K562 (cell line): ENCODE data around the gene MXD3. TPM values are rescaled to one million over a fixed set of nuclear protein-coding genes. Genes with fewer than 3 reads are reported as not detected.

ENCODE experiments used
- ATAC-seq: fragments of 200-7000 bp; cut with Tn5 transposase; 3 replicates; pipeline ENCODE4 v1.9.1; 2020; ENCODE audit warnings: moderate library complexity
- BruUV-seq: library from RNA; stranded (reverse); fragments of 400-500 nt; replicated peaks from 2 replicates; lab custom pipeline; 2021; lab: Mats Ljungman, UMichigan
- CTCF ChIA-PET: fragments of 300-600 bp; formaldehyde crosslinking; extraction: SDS; loops from one replicate; lab custom pipeline; 2021; ENCODE audit warnings: low intra/inter-chr PET ratio; lab: Yijun Ruan, JAX
- POLR2A ChIA-PET: fragments of 300-600, 350-650 bp; sonication (Branson Sonifier 250); formaldehyde crosslinking; extraction: SDS; loops from one replicate; lab custom pipeline; 2021; ENCODE audit warnings: antibody characterized with exemption, inconsistent platforms; lab: Yijun Ruan, JAX
- DNase-seq, 4 experiments: peaks; one replicate each; pipeline versions ENCODE4 v3.0.0 to v3.0.0-alpha.2; 2011 to 2018; ENCODE audit warnings: low spot score in 3 of 4, mixed read lengths in 3 of 4; ENCODE audit errors: extremely low read depth in 1 of 4
- FAIRE-seq: peaks from 2 replicates; lab custom pipeline; 2011; peaks lifted over from hg19 to GRCh38; lab: Jason Lieb, UNC
- H2AFZ ChIP-seq: 2 replicates; pipeline ENCODE4 v1.6.0; 2011; ENCODE audit warnings: low read depth, low read length, control low read depth, inconsistent platforms
- H3K27ac ChIP-seq: fragments of 200-600 bp; 3 replicates; pipeline ENCODE4 v1.8.0; 2011; ENCODE audit warnings: low read depth, mild to moderate bottlenecking, control low read depth, inconsistent platforms, low read length, moderate library complexity, mixed read lengths; ENCODE audit errors: extremely low read depth
- H3K27me3 ChIP-seq, 2 experiments: fragments of 300-600 bp in 1 of 2; 2 replicates in 1 of 2; 3 replicates in 1 of 2; pipeline versions ENCODE4 v1.6.0 to v1.8.0; 2011; ENCODE audit warnings: inconsistent platforms in 2 of 2, low read length in 2 of 2, mild to moderate bottlenecking in 1 of 2, mixed read lengths in 1 of 2, moderate library complexity in 1 of 2; ENCODE audit not compliant: control insufficient read depth in 2 of 2, insufficient read depth in 2 of 2
- H3K36me3 ChIP-seq: fragments of 300-600 bp; 3 replicates; pipeline ENCODE4 v1.8.0; 2011; ENCODE audit warnings: mild to moderate bottlenecking, low read length, inconsistent platforms; ENCODE audit not compliant: control insufficient read depth, insufficient read depth
- H3K4me1 ChIP-seq, 2 experiments: fragments of 200-600 bp in 1 of 2; replicated peaks in 1 of 2; 2 replicates in 1 of 2; 3 replicates in 1 of 2; pipeline versions ENCODE4 v1.5.1 to v1.8.0; 2011; ENCODE audit warnings: inconsistent platforms in 2 of 2, low read length in 2 of 2, mild to moderate bottlenecking in 1 of 2, mixed read lengths in 1 of 2, moderate library complexity in 1 of 2; ENCODE audit not compliant: control insufficient read depth in 2 of 2, insufficient read depth in 2 of 2
- H3K4me2 ChIP-seq: 2 replicates; pipeline ENCODE4 v1.6.1; 2011; ENCODE audit warnings: low read length, control low read depth, inconsistent platforms, mixed read lengths; ENCODE audit not compliant: insufficient read depth
- H3K4me3 ChIP-seq: fragments of 200-600 bp; sonication (generic), shearing (Covaris generic); 2 replicates; pipeline ENCODE4 v1.5.1; 2016; ENCODE audit warnings: control low read depth, inconsistent platforms
- H3K79me2 ChIP-seq: fragments of 200-600 bp; 3 replicates; pipeline ENCODE4 v1.8.0; 2011; ENCODE audit warnings: low read length, inconsistent platforms; ENCODE audit not compliant: control insufficient read depth, insufficient read depth
- H3K9ac ChIP-seq, 2 experiments: 2 replicates each; pipeline versions ENCODE4 v1.6.0 to v1.6.1; 2011; ENCODE audit warnings: low read depth in 2 of 2, low read length in 2 of 2, control low read depth in 1 of 2, inconsistent platforms in 1 of 2, mild to moderate bottlenecking in 1 of 2, mixed read lengths in 1 of 2; ENCODE audit not compliant: insufficient read depth in 1 of 2
- H3K9me1 ChIP-seq: one replicate; pipeline ENCODE4 v1.6.0; 2011; ENCODE audit warnings: inconsistent platforms, mild to moderate bottlenecking, low read length, moderate library complexity; ENCODE audit not compliant: control insufficient read depth, insufficient read depth
- H3K9me3 ChIP-seq: replicated peaks from 2 replicates; pipeline ENCODE4 v1.5.1; 2011; ENCODE audit warnings: low read depth, low read length, inconsistent platforms; ENCODE audit not compliant: control insufficient read depth, insufficient read depth
- H4K20me1 ChIP-seq: replicated peaks from 2 replicates; pipeline ENCODE4 v1.6.1; 2011; ENCODE audit warnings: low read length, inconsistent platforms, mixed read lengths; ENCODE audit not compliant: control insufficient read depth, insufficient read depth
- ARID3A ChIP-seq: IDR thresholded peaks from 2 replicates; pipeline ENCODE4 v1.6.1; 2012; ENCODE audit warnings: low read depth, low read length, improper control_type of control experiment, borderline replicate concordance
- THRAP3 ChIP-seq: fragments of 450-650 bp; IDR thresholded peaks from 2 replicates; pipeline ENCODE4 v1.6.1; 2016; ENCODE audit warnings: mild to moderate bottlenecking, inconsistent platforms, borderline replicate concordance
- ZKSCAN8 ChIP-seq: fragments of 200-800 bp; sonication (Bioruptor generic); IDR thresholded peaks from 2 replicates; pipeline ENCODE4 v1.6.1; 2016; ENCODE audit warnings: missing genetic modification characterization, missing compliant biosample characterization
- WGBS: fragments of 100-300 bp; shearing (Covaris generic); methylation state at CpG from one replicate; pipeline ENCODE4 v1.1.6; 2016; ENCODE audit warnings: low coverage, mixed read lengths; ENCODE audit not compliant: insufficient coverage; ENCODE audit errors: missing lambda C conversion rate; 5-methylcytosine and 5-hydroxymethylcytosine counted together
- in situ Hi-C: fragments of 300-500 bp; cut with MboI; formaldehyde crosslinking; loops from 4 replicates; pipeline ENCODE4 v1.15.0; 2018; ENCODE audit warnings: inconsistent platforms, mixed read lengths
- intact Hi-C: fragments of 100-400 bp; cut with micrococcal nuclease; formaldehyde crosslinking; loops from 2 replicates; pipeline ENCODE4 v1.14.2; 2022
- polyA plus RNA-seq, 8 experiments: library from polyadenylated mRNA; depleted of rRNA in 4 of 8; stranded (reverse) in 5 of 8; unstranded in 3 of 8; fragments of >200 nt; fragmentation: Nextera tagmentation in 2 of 8; fragmentation: Illumina TruSeq in 1 of 8; extraction: Ambion mirVana in 2 of 8; extraction: Trizol in 1 of 8; gene quantifications; 2 replicates each; pipeline versions ENCODE4 v1.2.1 to v1.2.3, GENCODE V29; 2011 to 2014; ENCODE audit warnings: inconsistent platforms in 1 of 8, missing spikeins in 1 of 8
- total RNA-seq, 7 experiments: library from RNA; depleted of rRNA in 6 of 7; stranded (reverse); fragments of >200 nt in 6 of 7; fragmentation: Illumina TruSeq in 2 of 7; extraction: Trizol in 2 of 7; gene quantifications; 2 replicates each; pipeline versions ENCODE4 v1.2.1 to v1.2.3, GENCODE V29; 2011 to 2021; ENCODE audit warnings: low replicate concordance in 1 of 7

MXD3 gene
- total and polyA plus RNA-seq, 9 of the 15 experiments (the other 6 are each of a cell fraction or from before 2014, with no cell fraction given) = 0.28 to 24.8 (median 4.5) TPM

GRCh38 chr5:177353093-177353492 lies 41.4 kb upstream of the MXD3 start:
- BruUV-seq = no TSS peak

More at GRCh38 chr5:177353093-177353492, 41.4 kb upstream of the MXD3 start:
- H3K9me1 ChIP-seq = no peaks in the 10 kb centered on the region
- no peaks in the 10 kb centered on the region for H3K27me3 ChIP-seq
- ChIA-PET POLR2A (interaction anchor here (1.0 to 3.4 kb wide), 2 partner anchors 8 to 74 kb away, joined by 3 to 18 read pairs; no protein-coding TSS in a partner anchor), CTCF (no interaction called here)
- DNase-seq = no peak
- in situ Hi-C loops = no loop called here
- no peak overlapping the region for H3K27ac ChIP-seq
- H3K9me3 ChIP-seq = 0 out of 2 replicates have a peak, but pooled peaks cover 3% of the 10 kb centered on the region
- no peak overlapping the region for H3K9ac ChIP-seq
- H3K4me3 ChIP-seq = no peak overlapping the region
- 18% methylated on average over 1 of the region's 5 CpGs for WGBS
- no peak overlapping the region for H3K4me2 ChIP-seq
- H3K79me2 ChIP-seq = peaks cover 34% of the 10 kb centered on the region
- ATAC-seq = no peak
- TF ChIP-seq THRAP3 = no peak
- no peak for TF ChIP-seq ARID3A
- no peak for TF ChIP-seq ZKSCAN8 (CRISPR knock-in tag)
- TF ChIP-seq, all 486 proteins: peak for 0
- peaks cover 15 to 32% of the 10 kb centered on the region in 2 experiments; a peak in 4 of 5 replicates for H3K4me1 ChIP-seq
- intact Hi-C loops = no loop called here
- no peaks in the 10 kb centered on the region for H4K20me1 ChIP-seq
- no peak for FAIRE-seq
- peaks cover 19% of the 10 kb centered on the region; the same call in 2 of the 3 replicates for H3K36me3 ChIP-seq
- no peak overlapping the region for H2AFZ ChIP-seq
